ENCODE results near the gene DMD.
"Not testable (repeated sequence)": the region's sequence is repeated elsewhere in the genome, so short reads cannot be mapped to it uniquely, and the experiment has no call there.

The DMD gene

DNA sequence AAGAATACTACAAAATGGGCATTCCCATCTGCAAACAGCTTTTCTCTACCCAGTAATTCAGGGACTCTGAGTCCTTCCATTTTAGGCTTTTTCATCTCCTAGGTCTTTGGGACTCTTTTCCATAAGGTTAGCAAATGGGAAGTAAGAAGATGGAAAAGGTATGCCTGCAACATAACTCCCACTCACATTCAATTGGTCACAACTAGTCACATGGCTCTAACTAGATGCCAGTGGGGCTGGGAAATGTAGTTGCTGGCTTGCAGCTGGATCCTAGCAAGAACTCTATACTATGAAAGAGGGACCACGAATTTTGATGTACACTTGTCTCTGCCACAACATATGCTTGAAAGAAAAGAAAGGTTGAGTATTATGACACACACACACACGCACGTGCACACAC is 1184.6 kb downstream of the DMD start:
- DNase-seq (ENCODE audit: low read depth in 2 of 2): no peak

DNA sequence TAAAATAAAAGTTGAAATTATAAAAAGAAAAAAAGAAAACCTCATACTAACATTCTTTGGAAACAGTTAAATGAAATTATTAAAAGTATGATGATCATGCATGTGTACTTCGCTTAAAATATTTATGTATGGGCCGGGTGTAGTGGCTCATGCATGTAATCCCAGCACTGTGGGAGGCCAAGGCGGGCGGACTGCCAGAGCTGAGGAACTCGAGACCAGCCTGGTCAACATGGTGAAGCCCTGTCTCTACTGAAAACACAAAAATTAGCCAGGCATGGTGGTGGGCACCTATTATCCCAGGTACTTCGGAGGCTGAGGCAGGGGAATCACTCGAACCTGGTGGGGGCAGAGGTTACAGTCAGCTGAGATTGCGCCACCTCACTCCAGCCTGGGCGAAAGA is 1187.3 kb downstream of the DMD start:
- DNase-seq (ENCODE audit: low read depth in 2 of 2): no peak

DNA sequence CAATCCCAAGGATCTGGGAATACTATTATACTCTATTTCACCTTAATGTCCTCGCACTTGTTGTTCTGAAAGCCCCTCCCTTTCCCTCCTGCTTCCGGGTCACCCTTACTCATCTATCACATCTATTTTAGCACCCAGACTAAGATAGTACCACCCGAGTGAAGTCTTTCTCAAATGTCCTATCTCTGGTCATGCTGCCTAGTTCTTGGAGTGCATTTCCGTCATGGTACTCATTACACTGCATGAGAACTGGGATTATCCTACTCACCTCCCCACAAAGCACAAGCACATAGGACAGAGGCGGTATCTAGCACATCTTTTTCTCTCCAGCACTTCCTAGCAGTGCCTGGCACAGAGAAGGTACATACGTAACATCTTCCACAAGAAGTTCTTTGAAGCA is 1195.2 kb downstream of the DMD start:
- no peak for DNase-seq (ENCODE audit: low read depth in 2 of 2)

DNA sequence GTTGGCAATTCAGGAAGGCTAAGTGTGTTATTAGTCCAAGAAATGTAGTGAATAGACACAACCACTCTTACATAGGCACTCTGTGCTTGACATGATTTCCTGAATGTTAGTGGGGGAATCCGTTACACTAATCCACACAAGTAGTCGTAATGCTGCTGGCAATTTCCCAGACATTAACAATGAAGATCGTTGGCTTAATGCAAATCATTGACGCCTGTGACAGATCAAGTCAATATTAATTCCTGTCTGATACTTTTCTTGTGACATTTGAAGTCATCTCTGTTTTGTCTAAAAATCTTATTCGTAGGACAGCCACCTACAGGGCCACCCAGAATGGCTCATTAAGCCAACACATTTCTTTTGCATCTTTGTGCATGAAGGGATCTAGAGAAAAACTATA is 1200.4 kb downstream of the DMD start:
- no peak for DNase-seq (ENCODE audit: low read depth in 2 of 2)

DNA sequence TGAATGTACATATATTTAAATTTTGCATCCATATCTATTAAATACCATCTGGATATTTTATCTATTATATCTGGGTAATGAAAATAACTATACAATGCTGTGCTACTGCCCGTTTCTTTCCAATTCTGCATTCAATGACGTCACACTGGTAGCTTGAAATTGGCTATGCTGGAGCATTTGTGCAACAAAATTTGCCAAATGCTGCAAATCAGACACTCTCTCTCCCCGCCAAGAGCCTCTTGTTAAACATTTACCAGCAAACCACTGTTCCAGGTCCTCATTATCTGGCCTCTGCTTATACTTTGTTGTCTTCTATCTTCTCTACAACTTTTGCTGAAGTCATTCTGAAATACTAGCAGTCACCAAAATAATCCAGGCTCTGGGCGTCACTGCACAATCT is 1201.1 kb downstream of the DMD start:
- DNase-seq (ENCODE audit: low read depth in 2 of 2): no peak

DNA sequence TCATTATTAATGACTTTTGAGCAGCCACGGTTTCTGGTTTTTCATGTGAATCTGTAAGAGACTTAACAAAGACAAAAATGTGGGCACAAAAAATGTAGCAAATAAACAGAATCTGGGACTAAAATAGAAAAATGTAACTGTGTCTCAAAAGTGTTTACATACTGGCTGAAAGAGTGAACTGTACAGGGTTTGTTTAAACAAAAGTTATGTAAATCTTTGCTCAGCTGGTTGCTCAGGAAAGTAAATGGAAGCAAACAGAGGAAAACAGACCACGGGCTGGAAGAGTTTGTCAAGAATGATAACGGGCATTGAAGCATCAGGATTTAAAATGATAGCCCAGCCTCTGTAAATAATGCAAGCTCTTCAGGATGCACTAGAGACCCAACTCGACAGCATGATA is 1217.7 kb downstream of the DMD start:
- no peak for DNase-seq (ENCODE audit: low read depth in 2 of 2)

DNA sequence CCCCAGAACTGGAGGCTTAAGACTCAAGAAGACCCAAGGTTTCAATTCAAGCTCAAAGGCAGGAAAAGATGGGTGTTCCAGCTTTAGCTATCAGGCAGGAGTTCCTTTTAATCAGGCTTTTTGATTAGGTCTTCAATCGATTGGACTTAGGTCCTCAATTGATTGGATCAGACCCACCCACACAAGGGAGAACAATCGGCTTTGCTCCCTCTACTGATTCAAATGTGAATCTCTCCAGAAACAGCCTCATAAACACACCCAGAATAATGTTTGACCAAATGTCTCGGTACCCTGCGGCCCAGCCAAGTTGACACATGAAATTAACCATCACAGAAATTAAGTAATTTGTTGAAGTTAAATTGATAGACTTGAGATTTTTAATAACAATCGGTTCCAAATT is 1222.4 kb downstream of the DMD start:
- DNase-seq (ENCODE audit: low read depth in 2 of 2): no peak

DNA sequence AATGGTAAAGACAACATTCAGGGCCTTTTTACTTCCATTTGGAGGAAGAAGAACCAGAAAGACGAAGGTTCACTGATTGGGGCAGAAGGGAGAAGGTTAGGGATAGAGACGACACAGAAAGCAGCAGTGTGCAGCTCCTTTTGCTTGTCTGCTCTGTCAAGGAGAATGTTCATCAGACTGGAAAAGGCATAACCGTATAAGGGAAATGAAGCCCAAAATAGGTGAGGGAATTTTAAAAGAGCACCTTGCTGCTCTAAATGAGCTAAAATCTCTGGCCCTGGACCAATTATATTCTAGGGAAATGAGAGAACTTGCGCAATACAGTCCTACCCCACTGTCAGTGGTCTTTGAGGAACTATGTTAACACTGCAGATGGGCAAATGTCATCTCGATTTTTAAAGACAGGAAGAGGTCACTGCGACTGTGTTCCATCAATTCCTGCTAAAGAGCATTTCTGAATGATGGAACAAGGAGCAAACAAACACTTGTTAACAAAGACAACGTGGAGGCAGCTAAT is 1229.7 kb downstream of the DMD start:
- no peak for DNase-seq (ENCODE audit: low read depth in 2 of 2)

DNA sequence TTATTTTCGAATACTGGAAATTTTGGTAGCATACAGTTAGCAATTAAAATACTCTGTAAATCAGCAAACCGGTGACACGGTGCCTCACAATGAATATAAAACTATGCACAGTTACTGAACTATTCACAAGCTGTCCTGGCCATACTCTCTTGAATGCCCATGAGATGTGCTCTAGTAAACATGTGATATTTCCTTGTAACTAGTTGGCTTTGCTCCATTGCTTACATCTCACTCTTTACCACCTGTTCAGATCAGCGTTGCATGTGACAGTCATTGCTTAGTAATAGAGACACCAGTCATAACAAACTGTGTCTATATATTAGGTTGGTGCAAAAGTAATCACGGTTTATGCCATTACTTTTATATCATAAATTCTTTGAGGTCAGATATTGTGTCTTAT is 1241.6 kb downstream of the DMD start:
- DNase-seq (ENCODE audit: low read depth in 2 of 2): no peak

DNA sequence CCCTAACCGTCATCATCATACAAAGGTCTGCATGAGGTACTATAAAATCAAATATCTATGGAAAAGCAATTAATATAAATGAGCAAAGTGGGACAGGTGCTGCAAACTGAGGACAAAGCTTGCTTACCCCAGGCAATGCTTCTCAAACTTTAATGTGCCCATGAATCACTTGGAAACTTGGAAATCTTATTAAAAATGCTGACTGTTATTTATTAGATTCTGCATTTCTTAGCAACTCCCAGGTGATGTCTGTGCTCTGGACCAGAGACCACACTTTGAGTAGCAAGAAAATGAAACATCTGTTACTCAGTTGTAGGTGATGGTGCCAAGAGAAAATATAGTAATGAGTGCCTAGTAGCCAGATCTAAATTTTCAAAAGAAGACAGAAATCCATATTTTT is 1249.1 kb downstream of the DMD start:
- DNase-seq (ENCODE audit: low read depth in 2 of 2): no peak

DNA sequence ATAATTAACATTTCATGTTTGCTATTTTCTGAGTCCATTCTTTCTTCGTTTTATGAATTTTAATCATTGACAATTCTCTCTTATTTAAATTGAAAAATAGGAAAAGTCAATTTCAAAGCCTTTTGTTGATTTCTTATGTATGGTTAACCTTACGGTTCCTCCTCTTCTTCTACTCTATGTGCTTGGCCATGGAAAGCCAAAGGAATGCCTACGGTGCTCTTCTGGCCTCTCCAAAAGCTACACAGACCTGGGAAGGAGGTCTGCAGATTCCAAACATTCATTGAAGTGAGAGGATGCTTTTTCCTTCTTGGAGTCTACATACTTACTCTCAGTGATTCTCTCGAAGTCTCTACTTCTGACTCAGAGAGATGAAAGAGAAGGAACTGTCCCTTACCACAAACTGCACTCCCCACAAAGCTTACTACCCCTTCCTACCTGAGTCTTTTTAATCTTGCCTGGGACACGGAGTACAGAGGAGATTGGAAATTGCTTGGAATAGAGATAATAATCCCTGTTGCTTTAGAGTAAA is 1276.4 kb downstream of the DMD start:
- no peak for DNase-seq (ENCODE audit: low read depth in 2 of 2)

DNA sequence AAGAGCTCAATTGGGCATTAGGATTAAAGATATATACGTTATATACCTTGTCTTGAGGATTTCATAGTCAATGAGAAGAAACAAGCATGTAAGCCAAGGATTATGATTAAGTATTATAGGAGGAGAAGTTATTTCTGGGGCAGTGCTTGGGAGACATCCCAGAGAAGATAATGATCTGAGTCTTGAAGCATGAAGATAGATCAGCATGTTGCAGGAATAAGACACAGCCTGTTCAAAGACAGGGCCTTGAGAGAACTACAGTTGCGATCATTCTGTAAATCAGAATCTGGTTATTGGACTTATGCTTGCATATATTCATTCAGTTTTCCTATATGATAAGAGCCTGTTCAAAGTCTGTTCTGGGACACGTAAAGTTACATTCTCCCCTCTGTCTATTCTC is 1277.3 kb downstream of the DMD start:
- DNase-seq (ENCODE audit: low read depth in 2 of 2): no peak

DNA sequence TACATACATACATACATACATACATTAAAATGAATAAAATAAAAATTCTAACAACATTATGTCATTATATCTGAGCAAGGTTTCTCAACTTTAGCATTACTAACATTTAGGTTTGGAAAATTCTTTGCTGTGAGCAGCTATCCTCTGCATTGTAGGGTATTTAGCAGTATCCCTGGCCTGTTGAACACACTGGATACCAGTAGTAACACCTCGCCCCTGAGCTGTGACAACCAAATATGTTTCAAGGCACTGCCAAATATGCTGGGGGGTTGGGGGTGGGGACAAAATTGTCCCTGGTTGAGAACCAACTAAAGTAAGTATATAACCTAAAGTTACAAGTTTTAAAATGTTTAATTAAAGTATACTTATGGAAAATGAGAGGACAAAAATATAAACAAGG is 1278.6 kb downstream of the DMD start:
- no peak for DNase-seq (ENCODE audit: low read depth in 2 of 2)

DNA sequence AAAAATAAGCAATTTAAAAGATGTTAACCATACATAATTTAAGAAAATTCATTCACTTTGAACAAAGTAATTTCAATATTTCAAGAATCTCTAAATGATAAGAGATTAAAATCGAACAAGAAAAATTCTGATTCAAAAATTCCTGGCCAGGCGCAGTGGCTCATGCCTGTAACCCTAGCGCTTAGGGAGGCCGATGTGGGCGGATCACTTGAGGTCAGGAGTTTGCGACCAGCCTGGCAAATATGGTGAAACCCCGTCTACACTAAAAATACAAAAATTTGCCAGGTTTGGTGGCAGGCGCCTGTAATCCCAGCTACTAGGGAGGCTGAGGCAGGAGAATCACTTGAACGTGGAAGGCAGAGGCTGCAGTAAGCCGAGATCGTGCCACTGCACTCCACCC is 1279.0 kb downstream of the DMD start:
- DNase-seq (ENCODE audit: low read depth in 2 of 2): not testable (repeated sequence)

DNA sequence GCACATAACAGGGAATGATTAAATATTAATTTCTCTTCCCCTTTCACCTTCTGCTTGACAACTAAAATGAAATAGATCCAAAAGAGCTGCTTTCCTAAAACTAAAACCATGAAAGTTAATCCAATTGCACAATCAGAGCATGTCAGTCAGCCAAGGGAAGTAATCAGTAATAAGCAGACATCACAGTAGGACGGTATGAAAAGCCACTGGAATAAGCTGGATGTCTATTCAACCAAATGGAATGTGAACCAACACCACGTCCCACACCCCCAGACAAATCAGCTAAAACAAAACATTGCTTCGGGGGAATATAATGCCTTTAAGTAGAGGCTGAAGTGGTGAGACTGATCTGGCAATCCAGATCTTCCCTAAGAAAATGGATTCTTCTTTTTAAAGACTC is 1280.1 kb downstream of the DMD start:
- DNase-seq (ENCODE audit: low read depth in 2 of 2): no peak

DNA sequence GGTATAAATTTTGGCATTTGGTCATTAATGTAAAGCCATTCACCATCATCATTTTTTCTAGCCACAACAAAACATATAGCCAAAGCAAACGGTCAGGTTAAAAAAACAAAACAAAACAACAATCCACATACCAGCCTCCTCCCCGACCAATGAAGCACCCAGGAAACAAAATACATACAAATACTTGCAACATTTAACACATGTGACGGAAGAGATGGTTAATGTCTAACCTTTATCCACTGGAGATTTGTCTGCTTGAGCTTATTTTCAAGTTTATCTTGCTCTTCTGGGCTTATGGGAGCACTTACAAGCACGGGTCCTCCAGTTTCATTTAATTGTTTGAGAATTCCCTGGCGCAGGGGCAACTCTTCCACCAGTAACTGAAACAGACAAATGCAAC is 1282.0 kb downstream of the DMD start:
- no peak for DNase-seq (ENCODE audit: low read depth in 2 of 2)

DNA sequence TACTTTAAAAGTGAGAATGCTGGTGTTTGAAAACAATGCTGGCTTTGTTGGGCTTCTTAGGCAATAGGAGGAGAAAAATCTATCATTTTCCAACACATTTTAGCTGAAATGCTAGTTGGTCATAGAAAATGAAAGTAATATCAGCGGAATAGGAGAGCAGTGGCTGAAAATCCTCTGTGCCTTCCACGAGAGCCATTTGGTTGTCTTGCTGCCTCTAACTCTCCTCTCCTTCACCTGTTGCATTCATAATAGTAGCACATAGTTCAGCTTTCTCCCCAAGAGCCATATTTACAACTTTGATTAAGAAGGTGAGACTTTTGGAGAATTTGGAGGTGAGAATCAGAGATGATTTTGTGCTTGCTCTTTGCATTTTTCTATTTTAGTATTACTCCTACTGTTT is 1290.1 kb downstream of the DMD start:
- no peak for DNase-seq (ENCODE audit: low read depth in 2 of 2)

DNA sequence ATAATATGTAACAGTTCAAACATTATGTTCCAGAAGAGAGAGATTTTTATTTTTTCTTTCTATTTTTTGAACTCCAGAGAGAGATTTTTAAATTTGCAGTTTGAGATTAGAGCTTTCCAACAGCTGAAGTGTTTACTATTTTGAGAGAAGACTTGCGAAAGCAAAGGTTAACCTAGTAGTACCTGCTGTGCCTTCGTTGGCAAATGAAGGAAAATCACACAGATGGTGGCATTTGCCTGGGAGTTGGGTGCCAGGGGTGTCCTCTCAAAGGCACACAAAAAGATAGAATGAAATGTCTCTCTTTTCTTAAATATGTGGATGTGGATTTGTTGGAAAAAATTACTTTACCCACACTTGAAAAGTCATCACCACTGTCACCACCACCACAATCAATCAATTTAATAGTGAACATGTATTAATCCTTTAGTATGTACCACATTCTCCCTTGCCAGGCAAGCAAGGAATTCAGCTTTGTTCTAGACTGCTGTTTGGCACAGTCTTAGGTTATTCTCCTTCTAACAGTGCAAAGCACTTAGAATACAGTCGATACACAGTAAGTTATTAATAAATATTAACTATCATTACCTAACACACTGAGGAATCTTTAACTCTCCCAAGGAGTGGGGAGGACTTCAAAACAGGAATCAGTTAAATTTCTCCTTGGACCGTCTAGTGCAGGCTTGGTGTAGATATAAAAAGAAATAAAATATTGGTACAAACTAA is 1301.3 kb downstream of the DMD start:
- DNase-seq (ENCODE audit: low read depth in 2 of 2): no peak

DNA sequence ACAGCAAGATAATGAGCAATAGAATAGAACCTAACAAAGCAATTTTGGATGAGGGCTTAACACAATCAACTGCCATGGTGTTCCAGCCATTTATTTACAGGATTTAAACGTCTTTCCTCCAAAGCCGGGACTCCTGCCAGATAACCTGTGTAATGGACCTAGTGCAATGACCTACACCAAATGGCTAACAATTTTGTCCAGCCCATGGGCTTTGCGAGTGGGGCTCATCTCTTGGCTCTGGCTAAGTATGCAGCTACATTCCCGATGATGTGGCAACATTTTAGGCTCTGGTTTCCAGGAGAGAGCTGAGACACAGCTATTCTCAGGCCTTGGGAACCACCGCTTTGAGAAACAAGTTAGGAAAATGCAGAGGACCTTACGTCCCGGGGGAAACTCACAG is 1317.2 kb downstream of the DMD start:
- no peak for DNase-seq (ENCODE audit: low read depth in 2 of 2)

DNA sequence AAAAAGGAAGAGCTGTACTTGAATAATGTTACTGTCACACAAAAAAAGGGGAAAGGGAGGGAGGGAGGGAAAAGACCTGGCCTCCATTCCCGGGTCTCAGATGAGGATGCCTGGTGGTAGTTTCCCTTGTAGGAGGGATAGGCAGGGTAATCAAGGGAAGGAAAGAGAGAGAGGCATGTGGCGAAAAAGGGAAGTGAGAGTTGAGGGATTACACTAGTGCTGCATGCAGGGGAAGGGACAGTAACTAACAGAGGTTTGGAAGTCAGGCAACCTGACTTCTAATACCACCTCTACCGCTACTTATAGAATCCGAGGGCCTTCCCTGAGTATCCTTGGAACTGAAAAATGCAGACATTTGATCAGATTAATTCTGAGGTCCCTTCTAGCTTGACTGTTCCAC is 1317.8 kb downstream of the DMD start:
- DNase-seq (ENCODE audit: low read depth in 2 of 2): no peak

DNA sequence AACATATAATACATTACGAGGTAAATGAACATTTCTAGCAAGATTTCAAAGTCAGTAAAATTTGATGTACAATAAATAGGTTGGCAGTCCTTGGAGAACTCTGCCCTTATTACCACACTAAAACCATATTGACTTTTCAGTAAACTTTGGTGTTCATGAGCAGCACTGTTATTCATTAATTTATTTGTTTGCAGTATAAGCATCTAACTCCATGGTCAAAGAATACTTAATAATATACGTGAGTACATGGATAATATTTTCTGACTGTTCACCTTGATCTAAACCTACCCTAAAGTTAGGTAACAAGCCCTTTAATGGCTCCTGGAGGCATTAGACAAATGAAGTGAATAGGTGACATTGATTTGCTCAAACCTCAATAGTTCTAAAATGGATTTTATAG is 1322.3 kb downstream of the DMD start:
- DNase-seq (ENCODE audit: low read depth in 2 of 2): no peak

DNA sequence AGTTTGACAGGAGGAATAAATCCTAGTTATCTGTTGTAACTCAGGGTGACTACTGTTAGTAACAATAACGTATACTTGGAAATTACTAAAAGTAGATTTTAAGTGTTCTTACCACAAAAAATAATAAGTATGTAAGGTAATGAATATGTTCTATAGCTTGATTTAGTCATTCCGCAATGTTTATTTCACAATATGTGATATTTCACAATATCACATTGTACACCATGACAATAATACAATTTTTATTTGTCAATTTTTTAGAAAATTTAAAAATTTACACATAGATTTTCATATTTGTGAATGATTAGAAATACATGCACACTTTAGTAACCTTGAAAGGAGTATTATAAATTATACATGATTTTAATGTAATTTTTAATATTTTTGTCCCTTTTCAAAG is 1326.8 kb downstream of the DMD start:
- DNase-seq (ENCODE audit: low read depth in 2 of 2): no peak

DNA sequence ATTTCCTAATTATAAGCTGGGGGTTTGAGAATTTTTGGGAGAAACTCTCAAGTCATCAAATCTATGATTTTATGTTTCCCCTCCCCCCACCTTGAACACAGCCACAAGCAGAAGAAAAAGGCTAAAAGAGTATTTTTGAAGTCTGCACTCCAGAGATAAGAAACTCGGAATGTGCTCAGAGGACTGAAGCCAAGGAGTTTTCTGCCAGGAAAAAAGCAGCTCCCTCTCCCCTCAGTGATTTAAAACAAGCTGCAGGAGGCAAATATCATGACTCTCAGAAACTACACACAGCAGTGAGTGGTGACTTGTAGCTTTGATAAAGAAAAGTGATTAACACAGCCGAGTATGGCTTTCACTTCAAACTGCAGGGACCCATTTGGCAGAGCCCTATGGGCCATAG is 1339.3 kb downstream of the DMD start:
- no peak for DNase-seq (ENCODE audit: low read depth in 2 of 2)

DNA sequence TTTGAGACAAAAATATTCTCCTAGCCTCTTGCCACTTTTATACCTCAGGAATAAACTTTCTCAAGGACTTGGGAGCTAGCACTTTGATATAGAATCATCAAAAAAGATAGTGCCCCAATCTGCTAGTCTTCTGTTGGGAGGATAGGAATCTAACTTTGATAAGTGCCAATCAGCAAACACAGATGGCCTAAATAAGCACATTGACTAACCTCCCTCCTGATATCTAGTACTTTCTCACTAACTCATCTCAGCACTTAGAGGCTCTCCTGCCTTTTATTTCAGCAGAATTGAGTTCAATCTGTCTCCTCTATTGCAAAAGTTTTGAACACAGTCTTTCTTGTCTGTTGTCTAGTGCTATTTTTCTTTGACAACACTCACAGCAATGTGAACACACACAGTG is 1341.1 kb downstream of the DMD start:
- DNase-seq (ENCODE audit: low read depth in 2 of 2): no peak

Data from activated CD4-positive, alpha-beta T cell treated with anti-CD3 and anti-CD28 coated beads for 24 hours (primary cell).